SKM-1 (cell line): ENCODE data around the gene PRRT4.

ENCODE experiments used
- DNase-seq: peaks from one replicate; lab custom pipeline; 2025; ENCODE audit not compliant: unreplicated experiment; lab: John Stamatoyannopoulos, UW

The PRRT4 gene

DNA sequence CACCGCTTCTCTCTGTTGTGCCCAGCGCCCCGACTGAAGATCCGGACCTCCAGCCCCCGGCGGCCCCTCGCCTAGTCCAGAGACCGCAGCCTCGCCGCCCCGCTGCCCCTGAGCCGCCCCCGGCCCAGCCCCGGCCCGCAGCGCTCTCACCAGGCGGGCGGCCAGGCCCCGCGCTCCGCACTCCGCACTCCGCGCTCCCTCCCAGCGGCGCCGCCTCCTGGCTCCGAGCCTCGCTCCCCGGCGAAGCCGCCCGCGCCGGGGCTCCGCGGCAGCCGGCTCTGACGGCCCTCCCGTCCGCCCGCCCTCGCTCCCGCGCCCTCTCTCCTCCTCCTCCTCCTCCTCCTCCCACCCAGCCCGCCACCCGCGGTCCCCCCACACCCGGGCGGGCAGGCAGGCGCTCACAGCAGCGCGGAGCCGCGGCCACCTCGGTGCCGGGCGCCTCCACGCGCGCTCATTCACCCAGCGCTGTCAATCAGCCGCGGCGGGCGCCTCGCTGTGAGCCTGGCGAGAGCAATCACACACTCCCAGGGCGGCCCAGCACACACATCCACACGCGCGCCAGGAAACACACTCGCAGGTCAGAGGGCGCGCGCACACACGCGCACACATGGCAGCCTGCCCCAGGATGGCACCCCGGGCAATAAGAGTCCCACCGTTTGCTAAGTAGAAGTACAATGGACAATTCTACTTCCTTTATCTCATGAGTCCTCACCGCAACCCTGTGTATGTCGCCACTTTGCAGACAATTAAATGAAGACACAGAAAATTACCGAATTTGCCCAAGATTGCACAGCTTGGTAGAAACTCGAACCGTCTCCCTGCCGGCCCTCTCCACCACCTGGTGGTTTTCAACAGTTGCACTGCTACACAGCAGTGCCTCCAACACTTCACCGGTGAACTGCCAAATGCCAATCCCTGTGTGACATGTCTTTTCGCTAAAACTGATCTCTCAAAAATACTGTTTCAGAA lies at the start of gene PRRT4:
Gene PRRT4, minus strand, starts transcription at position 280 of the 969 bp plus-strand sequence.
- DNase-seq: peak; percentile 53

DNA sequence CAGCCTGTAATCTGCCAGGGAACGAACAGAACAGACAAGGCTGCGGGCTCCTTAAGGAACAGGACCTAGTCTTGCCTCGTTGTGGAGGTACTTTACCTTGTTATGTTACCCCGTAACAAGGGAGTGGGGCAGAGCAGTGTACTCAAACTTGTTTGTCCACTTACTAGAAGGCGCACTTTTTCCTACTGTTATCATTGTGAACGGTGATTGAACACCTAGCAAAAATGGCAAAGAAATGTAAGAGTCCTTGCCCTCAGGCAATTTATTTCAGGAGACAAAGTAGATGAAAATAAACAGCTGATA lies 48.9 kb upstream of the PRRT4 start:
- no peak for DNase-seq

DNA sequence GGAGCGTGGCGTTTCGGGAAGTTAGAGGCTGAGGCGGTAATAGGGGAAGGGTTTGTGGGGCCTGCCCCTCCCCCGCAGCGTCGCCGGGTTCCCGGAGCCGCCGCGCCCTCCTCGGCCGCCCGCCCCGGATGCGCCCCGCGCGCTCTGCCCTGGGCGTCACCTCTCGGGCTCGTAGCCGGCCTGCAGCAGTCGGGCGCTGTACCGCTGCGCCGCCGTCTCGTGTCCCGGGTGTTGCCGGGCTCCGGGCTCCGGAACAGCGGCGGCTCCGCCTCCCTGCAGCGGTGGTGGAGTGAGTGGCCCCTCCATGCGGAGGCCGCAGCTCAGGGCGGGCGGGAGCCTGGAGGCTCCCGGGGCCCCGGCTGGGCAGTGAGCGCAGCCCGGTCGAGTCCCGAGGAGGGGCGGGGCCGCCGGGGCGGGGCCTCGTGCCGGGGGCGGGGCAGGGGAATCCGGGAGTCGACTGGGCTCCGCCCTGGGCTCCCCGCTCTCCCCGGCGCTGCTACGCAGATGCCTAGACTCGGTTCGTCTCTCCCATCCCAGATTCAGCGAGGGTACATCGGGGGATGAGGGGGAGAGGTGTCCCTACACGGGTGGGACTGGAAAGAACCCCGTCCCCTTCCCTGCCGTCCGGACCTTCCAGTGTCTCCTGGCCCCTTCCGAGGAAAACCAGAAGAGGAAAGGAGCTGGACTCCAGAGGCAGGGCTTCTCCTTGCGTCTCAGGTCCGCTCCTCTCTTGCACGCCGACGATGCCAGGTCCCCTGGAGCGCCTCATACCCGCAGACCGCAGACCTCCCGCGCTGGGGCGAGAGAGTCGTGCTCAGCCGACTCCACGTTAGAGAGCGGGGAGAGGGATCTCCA lies 48.3 kb upstream of the PRRT4 start, which contains the start of gene IMPDH1:
Gene IMPDH1, minus strand, starts transcription at position 387 of the 855 bp plus-strand sequence. Its CDS starts 81 bp downstream, at position 306.
- DNase-seq: peak; percentile 82

DNA sequence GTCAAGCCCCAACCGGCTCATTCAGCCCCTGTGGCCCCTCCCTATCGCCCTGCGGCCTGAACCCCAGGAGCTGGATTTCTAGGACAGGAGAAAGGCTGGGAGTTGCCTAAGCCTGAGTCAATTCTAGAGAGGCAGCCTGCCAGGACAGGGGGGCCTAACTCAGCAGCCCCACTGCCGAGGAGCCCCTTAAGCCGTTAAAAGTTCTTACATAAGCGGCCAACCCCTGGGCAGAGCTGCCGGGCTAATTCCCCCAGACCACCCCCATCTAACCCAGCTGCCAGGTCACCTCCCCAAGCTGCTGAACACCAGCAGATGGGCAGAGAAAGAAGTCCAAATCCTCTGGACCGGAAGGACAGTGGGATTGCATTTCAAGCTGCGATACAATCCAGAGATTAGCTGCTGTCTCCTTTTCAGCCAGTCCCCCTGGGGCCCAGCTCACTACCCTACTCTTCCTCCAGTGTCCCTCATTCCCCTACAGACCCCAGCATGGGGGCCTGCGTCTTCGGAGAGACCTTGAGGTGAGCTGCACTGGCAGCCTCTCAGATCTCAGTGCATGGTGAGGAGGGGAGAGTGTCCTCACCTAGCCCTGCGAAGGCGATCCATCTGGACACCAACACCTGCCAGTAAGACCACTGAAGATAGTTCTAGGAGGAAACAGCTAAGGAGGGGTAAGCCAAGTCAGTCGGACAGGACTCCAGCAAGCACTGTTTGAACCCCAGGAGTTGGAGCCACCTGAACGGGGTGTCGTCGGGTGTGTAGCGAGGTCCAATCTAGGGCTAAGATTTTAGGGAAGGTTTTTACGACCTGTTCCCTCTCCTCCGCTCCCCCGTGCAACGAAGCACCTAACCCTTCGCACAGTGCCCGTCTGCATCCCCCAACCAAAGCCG lies 47.5 kb upstream of the PRRT4 start:
- no peak for DNase-seq

DNA sequence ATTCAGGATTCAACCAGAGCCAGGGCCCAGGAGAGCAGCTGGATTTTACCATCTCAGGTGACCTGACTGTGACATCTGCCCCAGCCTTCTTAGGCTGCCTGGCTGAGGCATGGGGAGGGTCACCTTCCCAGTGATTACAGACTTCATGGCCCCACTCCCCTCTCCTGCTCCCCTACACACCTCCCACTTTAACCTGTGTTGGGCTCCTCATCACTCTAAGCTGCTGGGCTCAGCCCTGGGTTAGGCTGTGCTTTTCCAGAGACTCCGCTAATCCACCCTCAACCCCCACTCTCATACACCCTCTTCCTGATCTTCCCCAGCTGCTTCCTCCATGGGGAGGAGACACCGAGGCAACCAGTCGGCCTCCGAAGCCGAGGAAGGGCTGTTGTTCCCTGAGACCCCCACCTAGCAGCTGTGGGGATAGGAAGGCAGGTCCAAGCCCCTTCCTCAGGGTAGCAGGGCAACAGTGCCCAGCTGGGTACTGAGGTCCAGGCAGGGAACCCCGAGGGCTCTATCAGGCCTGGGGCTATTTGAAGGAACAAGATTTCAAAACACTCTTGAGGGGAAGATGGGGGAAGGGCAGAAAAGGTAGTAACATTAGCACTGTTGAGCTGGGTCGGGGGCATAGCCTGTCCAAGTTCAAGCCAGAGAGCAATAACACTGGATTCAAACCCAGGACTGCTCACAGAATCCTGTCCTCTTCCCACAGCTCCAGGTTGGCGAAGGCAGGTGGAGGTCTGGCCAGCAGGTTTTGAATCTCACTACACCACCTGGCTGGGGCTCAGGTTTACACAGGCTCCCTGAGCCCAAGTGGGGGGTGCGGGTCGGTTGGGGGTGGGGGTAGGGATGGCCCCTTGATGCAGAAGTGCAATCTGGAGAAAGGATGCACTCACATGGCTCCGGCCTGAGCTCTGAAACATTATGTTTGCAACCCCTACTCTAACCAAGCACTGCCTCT lies 46.5 kb upstream of the PRRT4 start:
- DNase-seq: peak; percentile 21

DNA sequence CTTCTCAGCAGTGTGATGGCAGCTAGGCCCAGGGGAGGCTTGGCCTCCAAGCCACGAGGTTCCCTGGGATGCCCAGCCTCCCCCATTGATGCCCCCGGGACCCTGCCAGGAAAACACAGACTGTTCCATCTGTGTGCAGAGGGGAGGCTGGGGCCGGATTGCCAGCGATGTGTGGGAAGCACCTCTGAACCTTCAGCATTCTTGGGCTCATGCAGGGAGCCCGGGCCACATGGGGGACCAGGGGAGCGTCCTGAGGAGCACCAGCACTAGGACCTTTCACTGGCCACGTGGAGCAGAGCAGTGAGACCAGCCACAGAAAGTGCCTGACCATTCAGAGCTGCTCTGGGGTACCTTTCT lies 45.7 kb upstream of the PRRT4 start:
- no peak for DNase-seq

DNA sequence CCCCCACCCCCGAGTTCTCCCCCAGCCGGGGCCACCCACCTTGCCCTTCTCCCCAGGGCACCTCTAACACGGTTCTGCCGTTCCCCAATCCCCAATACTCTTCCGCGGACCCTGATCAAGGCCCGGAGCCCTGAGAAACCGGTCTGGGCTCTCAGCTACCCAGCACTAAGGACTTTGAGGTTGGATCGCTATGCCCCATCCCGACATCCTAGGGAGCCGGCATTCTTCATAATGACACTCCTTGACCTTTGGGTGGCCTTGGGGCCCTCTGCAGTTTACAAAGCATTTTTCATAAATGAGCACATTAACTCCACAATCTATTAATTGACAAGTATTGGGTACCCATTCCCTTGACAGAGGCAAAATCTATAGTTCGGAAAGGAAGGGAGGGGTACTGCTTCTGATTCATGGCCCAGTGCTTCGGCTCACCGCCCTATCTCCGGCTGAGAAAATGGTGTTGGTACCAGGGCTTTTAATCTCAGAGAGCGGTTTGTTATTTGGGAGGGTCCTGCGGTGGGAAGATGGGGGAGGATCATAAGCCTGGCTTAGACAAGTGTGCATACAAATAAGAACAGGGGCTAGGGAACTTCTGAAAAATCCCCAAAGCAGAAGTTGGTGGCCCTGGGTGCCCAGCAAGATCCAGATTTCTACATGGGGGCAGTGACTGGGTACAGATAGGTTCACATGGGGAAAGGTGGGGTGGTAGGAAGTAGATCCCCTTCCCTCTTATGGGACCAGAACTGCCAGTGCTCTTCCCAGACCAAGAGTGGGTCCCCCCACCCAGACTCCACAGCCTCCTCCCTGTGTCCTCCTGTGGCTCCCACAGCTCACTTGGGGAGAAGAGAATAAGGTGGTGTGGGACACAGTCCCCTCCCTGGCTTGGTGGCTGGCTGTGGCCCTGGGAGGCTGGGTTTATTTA lies 45.1 kb upstream of the PRRT4 start:
- DNase-seq: no peak

DNA sequence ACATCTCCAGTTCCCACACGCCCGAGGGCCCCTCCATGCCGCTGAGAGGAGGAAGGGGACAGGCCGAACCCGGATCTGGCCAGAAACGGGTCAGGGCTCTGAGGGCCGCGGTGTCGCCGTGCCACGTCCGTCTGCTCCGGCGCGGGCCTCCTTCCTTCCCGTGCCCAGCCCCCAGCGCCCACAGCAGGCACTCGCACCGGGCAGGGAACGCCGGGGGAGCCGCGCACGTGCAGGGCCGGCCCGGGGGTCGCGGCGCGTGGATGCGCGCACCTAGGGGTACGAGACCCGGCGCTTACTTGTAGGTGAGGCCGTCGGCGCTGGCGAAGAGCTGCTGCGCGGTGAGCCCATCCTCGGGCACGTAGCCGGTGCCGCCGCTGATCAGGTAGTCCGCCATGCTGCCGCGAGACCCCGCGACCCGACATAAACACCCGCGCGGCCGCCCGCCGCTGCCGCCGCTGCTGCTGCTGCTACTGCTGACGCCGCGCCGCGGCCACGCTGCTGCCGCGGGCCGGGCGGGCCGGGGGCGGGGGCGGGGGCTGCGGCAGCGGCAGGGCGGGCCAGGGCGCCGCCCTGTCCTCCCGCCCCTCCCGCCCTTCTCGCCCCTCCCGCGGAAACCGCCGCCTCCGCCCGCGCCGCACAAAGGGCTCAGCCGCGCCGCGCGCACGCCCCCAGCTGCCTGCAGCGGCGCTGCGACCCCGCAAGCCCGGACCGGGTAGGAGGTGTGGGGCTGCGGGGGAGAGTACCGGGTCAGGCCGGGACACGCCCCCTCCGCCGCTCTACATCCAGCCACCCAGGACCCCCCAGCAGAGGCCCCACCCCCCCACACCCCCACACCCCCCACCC lies 44.2 kb upstream of the PRRT4 start:
- DNase-seq: no peak

DNA sequence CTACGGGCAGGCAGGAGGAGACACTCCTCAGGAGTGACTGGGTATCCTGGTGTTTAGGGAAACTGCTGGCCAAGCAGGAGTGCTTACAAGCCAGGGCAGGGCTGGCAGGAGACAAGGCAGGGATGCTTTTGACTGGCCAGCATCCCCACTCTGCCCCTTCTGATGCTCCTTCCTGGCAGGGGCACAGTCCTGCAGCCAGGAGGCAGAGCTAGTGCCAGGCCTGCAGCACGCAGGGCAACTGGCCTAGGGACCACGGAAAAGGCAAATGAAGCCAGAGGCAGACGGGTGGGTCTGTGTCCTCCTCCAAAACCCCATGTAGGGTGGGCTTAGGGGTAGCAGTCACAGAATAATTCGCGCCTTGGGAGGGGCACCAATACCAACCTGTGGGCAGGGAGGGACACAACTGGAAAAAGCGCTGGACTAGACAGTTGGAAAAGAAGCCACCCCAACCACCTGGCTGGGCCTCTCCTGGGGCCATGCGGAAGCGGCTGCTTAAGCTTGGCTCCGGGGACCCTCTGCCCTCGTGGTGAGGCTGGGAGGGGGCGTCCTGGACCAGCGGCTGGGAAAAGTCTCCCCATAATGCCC lies 43.5 kb upstream of the PRRT4 start:
- no peak for DNase-seq

DNA sequence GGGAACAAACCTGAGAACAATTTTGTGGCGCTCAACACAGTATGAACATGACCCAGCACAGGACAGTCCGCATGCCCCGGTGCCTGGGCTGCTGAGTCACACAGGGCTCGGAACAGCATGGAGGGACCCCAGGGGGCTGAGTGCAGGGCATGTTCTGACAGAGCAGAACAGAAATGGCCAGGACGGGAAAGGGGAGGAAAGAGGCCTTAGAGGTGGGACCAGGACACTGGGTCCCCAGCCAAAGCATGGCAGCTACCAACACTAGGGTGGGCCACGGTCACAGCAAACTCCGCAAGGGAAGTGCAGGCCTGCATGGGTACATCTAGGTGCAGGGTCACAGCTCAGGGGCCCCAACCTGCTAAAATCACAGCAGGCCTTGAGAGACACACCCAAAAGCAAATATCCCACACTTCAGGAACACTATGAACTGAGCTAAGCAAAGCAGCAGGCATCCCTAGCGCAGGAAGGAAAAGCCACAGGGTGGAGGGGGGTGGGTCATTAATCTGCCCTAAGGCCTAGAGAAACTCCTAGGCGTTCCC lies 42.7 kb upstream of the PRRT4 start:
- no peak for DNase-seq

DNA sequence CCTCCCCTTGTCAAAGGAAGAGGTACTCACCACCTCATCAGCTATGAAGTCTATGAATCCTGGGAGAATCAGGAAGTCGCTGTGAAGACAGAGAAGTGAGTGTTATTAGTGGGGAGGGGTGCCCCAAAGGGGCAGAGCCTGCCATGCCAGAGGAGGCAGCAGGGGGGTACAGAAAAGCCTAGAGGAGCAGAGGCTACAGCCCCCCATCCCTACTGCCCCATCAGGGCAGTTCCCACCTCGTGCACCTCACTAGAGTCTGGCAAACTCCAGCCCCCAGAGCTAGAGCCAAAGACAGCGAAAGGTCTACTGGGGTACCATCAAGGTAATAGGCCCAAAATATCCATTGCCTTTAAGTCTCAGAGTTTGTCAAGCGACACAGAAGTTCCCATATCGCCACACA lies 42.2 kb upstream of the PRRT4 start:
- no peak for DNase-seq

DNA sequence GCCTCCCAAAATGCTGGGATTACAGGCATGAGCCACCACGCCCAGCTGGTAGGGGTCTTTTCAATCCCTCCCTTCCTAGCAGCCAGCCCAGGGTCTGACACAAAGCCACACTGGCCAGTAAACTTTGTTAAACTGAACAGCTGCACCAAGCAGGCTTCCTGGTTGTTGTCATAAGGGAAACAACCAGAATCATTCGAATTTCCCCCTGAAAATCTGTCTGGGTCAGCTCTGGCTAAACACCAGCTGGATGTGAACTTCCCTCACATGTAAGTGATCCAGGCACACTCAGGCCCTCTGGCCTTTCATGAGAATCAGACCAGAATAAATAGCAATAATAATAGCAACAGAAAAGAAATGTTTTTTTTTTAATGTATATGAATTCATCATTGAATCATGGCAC lies 40.9 kb upstream of the PRRT4 start:
- no peak for DNase-seq

DNA sequence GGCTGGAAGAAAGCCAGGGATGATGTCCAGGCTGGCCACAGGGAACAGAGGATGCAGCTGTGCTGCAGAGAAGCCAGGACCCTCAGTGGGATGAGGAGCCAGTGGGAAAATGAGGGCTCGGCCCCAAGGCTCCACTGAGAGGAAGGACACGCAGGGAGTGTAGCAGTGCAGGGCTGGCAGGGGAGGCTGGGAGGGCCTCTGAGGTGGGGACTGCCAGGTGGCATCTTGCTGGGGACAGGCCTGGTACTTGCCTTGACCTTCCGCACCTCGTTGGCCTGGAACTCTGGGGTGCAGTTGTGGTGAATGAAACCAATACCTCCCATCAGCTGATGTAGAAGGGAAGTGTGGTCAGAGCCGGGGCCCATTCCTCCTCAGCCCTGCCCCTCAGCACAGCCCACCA lies 39.1 kb upstream of the PRRT4 start:
- no peak for DNase-seq

DNA sequence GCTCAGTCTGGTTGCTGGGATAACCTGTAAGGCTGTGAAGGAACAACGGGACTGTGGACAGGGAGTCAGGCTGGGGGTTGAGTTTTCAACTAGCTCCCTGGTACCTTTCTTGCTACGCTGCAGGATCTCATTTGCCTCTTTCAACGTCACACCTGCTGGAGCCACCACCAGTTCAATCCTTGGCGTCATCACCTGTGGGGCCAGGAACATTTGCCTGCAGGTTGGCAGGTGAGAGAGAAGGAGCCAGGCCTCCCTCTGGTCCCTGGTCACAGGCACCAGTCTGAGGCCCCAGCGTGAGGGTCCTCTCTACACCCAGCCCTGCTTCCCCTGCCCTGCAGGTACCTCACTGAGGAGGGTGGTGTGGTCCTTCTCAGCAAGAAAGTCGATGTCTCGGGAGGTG lies 38.5 kb upstream of the PRRT4 start:
- DNase-seq: no peak

DNA sequence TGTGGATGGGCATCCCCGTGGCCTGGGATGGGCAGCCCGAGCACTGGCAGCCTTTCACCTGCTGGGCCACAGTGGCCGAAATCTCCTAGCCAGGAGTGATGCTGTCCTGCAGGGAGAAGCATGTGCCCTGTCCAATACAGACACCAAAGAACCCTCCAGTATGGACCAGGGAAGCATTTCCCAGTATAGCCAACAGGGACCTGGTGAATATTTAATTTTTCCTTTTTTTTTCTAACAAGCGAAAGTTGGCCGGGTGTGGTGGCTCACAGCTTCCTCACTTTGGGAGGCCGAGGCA lies 37.3 kb upstream of the PRRT4 start:
- no peak for DNase-seq

DNA sequence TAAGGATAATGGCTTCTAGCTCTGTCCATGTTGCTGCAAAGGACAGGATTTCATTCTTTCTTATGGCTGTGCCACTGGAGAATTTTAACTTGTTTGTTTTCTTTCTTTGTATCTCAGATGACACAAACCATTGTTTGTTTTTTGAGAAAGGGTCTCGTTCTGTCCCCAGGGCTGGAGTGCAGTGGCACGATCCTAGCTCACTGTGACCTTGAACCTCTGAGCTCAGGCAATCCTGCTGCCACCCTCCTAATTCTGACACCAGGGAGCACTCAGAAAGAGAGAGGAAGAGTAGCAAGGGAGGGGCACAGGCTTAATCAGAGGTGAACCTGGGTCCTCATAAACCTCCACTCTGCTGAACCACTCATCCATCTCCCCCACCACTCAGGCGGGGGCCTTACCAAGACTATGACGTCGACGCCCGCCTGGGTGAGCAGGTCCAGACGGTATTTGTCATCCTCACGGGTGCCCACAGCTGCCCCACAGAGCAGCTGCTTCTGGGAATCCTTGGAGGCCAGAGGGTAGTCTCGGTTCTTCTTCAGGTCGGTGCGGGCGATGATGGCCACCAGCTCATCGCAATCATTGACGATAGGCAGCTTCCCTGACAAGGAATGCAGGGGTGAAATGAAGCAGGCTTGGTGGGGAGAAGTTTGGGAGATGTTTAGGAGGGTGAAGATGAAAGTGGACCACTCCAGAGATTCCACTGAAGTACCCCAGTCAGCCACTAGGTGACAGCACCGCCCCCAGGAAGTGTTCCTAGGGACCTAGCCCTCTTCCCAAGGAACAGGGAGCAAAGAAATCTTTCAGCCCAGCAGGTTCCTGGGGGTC lies 36.7 kb upstream of the PRRT4 start:
- no peak for DNase-seq

DNA sequence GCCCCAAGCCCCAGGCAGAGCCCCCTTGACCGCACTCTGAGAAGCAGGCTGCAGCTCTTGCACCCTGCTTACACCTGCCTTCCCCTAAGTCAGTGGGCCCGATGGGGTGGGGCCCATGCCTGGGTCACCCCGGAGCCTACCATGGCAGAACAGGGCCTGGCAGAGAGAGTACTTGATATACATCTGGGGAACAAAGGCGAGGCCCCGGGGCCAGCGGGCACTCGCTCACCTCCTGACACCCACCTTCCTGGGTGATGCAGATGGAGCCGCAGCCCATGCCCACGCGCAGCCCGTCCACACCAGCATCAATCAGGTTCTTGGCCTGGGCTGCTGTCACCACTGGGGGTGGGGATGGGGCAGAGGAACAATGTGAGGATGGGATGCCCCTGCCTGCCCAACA lies 34.9 kb upstream of the PRRT4 start:
- DNase-seq: no peak
